ENCODE data around the gene BCAR1.
"Not testable (repeated sequence)": the region's sequence is repeated elsewhere in the genome, so short reads cannot be mapped to it uniquely, and the experiment has no call there.

The BCAR1 gene

GRCh38 chr16:75288181-75288580 lies 36.8 kb upstream of the BCAR1 start:
- Histone ChIP-seq H3K36me3 (ENCODE audit: control insufficient read depth in 5 of 5, insufficient read depth in 5 of 5, low read length in 5 of 5) (peaks cover 4 to 27% (median 22%) of the 10 kb centered on the region in 5 donors), H3K4me1 (ENCODE audit: control insufficient read depth in 5 of 5, insufficient read depth in 5 of 5, low read length in 5 of 5) (peaks cover 0 to 26% (median 0%) of the 10 kb centered on the region in 5 donors), H3K4me3 (ENCODE audit: low read depth in 1 of 5, low read length in 5 of 5) (no peak overlapping the region), H3K9ac (ENCODE audit: low read length in 5 of 5) (peak overlapping the region in 1 of 5 donors; percentile 2), H3K27me3 (ENCODE audit: control insufficient read depth in 5 of 5, insufficient read depth in 4 of 5, low read length in 5 of 5) (no peaks in the 10 kb centered on the region), H3K9me3 (ENCODE audit: control insufficient read depth in 5 of 5, low read length in 5 of 5) (no peaks in the 10 kb centered on the region), H3K27ac (ENCODE audit: low read depth, low read length) (peak overlapping the region; percentile 44)

GRCh38 chr16:75287708-75288107 lies 36.3 kb upstream of the BCAR1 start:
- Histone ChIP-seq H3K4me3 (ENCODE audit: low read depth in 1 of 5, low read length in 5 of 5) (no peak overlapping the region), H3K27me3 (ENCODE audit: control insufficient read depth in 5 of 5, insufficient read depth in 4 of 5, low read length in 5 of 5) (no peaks in the 10 kb centered on the region), H3K9me3 (ENCODE audit: control insufficient read depth in 5 of 5, low read length in 5 of 5) (no peaks in the 10 kb centered on the region), H3K4me1 (ENCODE audit: control insufficient read depth in 5 of 5, insufficient read depth in 5 of 5, low read length in 5 of 5) (peaks cover 0 to 26% (median 0%) of the 10 kb centered on the region in 5 donors), H3K36me3 (ENCODE audit: control insufficient read depth in 5 of 5, insufficient read depth in 5 of 5, low read length in 5 of 5) (peaks cover 4 to 23% (median 17%) of the 10 kb centered on the region in 5 donors), H3K9ac (ENCODE audit: low read length in 5 of 5) (no peak overlapping the region), H3K27ac (ENCODE audit: low read depth, low read length) (no peak overlapping the region)

DNA sequence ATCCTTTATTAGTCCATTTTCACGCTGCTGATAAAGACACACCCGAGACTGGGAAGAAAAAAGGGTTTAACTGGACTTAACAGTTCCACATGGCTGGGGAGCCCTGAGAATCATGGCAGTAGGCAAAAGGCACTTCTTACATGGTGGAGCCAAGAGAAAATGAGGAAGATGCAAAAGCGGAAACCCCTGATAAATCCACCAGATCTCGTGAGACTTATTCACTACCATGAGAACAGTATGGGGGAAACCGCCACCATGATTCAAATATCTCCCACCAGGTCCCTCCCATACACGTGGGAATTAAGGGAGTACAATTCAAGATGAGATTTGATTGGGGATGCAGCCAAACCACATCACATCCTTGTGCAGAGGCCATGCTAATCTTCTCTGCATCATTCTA lies 35.0 kb upstream of the BCAR1 start:
- Histone ChIP-seq H3K9me3 (ENCODE audit: control insufficient read depth in 5 of 5, low read length in 5 of 5) (no peaks in the 10 kb centered on the region), H3K27ac (ENCODE audit: low read depth, low read length) (no peak overlapping the region), H3K9ac (ENCODE audit: low read length in 5 of 5) (no peak overlapping the region), H3K4me3 (ENCODE audit: low read depth in 1 of 5, low read length in 5 of 5) (no peak overlapping the region), H3K4me1 (ENCODE audit: control insufficient read depth in 5 of 5, insufficient read depth in 5 of 5, low read length in 5 of 5) (peaks cover 0 to 26% (median 0%) of the 10 kb centered on the region in 5 donors), H3K27me3 (ENCODE audit: control insufficient read depth in 5 of 5, insufficient read depth in 4 of 5, low read length in 5 of 5) (no peaks in the 10 kb centered on the region), H3K36me3 (ENCODE audit: control insufficient read depth in 5 of 5, insufficient read depth in 5 of 5, low read length in 5 of 5) (peaks cover 3 to 11% (median 9%) of the 10 kb centered on the region in 5 donors)

GRCh38 chr16:75282466-75283281 lies 31.2 kb upstream of the BCAR1 start:
- H3K9ac ChIP-seq (ENCODE audit: low read length in 5 of 5): no peak overlapping the region
- H3K4me1 ChIP-seq (ENCODE audit: control insufficient read depth in 5 of 5, insufficient read depth in 5 of 5, low read length in 5 of 5): no peaks in the 10 kb centered on the region
- H3K4me3 ChIP-seq (ENCODE audit: low read depth in 1 of 5, low read length in 5 of 5): no peak overlapping the region
- no peaks in the 10 kb centered on the region for H3K36me3 ChIP-seq (ENCODE audit: control insufficient read depth in 5 of 5, insufficient read depth in 5 of 5, low read length in 5 of 5)
- H3K27me3 ChIP-seq (ENCODE audit: control insufficient read depth in 5 of 5, insufficient read depth in 4 of 5, low read length in 5 of 5): no peaks in the 10 kb centered on the region
- H3K9me3 ChIP-seq (ENCODE audit: control insufficient read depth in 5 of 5, low read length in 5 of 5): no peaks in the 10 kb centered on the region
- H3K27ac ChIP-seq (ENCODE audit: low read depth, low read length): no peak overlapping the region

DNA sequence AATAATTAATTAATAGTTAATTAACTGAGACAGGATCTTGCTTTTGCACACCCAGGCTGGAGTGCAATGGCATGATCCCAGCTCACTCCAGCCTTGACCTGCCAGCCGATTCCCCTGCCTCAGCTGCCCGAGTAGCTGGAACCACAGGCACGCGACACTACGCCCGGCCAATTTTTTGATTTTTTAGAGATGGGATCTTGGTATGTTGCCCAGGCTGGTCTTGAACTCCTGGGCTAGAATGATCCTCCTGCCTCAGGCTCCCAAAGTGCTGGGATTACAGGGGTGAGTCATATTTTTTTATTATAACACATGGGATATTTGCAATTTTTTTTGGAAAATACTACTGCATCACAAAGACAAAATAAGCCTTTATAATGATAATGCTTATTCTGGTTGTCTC lies 30.4 kb upstream of the BCAR1 start:
- no peaks in the 10 kb centered on the region for H3K9me3 ChIP-seq (ENCODE audit: control insufficient read depth in 5 of 5, low read length in 5 of 5)
- no peak overlapping the region for H3K4me3 ChIP-seq (ENCODE audit: low read depth in 1 of 5, low read length in 5 of 5)
- no peaks in the 10 kb centered on the region for H3K4me1 ChIP-seq (ENCODE audit: control insufficient read depth in 5 of 5, insufficient read depth in 5 of 5, low read length in 5 of 5)
- no peaks in the 10 kb centered on the region for H3K36me3 ChIP-seq (ENCODE audit: control insufficient read depth in 5 of 5, insufficient read depth in 5 of 5, low read length in 5 of 5)
- no peak overlapping the region for H3K9ac ChIP-seq (ENCODE audit: low read length in 5 of 5)
- H3K27me3 ChIP-seq (ENCODE audit: control insufficient read depth in 5 of 5, insufficient read depth in 4 of 5, low read length in 5 of 5): no peaks in the 10 kb centered on the region
- H3K27ac ChIP-seq (ENCODE audit: low read depth, low read length): no peak overlapping the region

DNA sequence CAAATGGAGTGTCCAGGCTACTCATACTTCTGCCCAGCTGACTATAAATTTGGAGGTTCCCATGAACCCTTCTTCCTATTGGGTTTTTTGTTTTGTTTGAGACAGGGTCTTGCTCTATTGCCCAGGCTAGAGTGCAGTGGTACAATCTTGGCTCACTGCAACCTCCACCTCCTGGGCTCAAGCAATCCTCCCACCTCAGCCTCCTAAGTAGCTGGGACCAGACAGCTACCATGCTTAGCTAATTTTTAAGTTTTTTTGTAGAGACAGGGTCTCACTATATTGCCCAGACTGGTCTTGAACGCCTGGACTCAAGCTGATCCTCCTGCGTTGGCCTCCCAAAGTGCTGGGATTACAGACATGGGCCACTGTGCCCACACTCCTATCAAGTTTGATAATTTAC lies 29.6 kb upstream of the BCAR1 start:
- H3K4me3 ChIP-seq (ENCODE audit: low read depth in 1 of 5, low read length in 5 of 5); H3K27ac ChIP-seq (ENCODE audit: low read depth, low read length); H3K9ac ChIP-seq (ENCODE audit: low read length in 5 of 5); H3K36me3 ChIP-seq (ENCODE audit: control insufficient read depth in 5 of 5, insufficient read depth in 5 of 5, low read length in 5 of 5); H3K4me1 ChIP-seq (ENCODE audit: control insufficient read depth in 5 of 5, insufficient read depth in 5 of 5, low read length in 5 of 5); H3K27me3 ChIP-seq (ENCODE audit: control insufficient read depth in 5 of 5, insufficient read depth in 4 of 5, low read length in 5 of 5); H3K9me3 ChIP-seq (ENCODE audit: control insufficient read depth in 5 of 5, low read length in 5 of 5): not testable (repeated sequence)

GRCh38 chr16:75280331-75280804 lies 28.9 kb upstream of the BCAR1 start:
- Histone ChIP-seq H3K27me3 (ENCODE audit: control insufficient read depth in 5 of 5, insufficient read depth in 4 of 5, low read length in 5 of 5) (no peaks in the 10 kb centered on the region), H3K4me1 (ENCODE audit: control insufficient read depth in 5 of 5, insufficient read depth in 5 of 5, low read length in 5 of 5) (no peaks in the 10 kb centered on the region), H3K9me3 (ENCODE audit: control insufficient read depth in 5 of 5, low read length in 5 of 5) (no peaks in the 10 kb centered on the region), H3K36me3 (ENCODE audit: control insufficient read depth in 5 of 5, insufficient read depth in 5 of 5, low read length in 5 of 5) (no peaks in the 10 kb centered on the region), H3K4me3 (ENCODE audit: low read depth in 1 of 5, low read length in 5 of 5) (no peak overlapping the region), H3K27ac (ENCODE audit: low read depth, low read length) (no peak overlapping the region), H3K9ac (ENCODE audit: low read length in 5 of 5) (no peak overlapping the region)

DNA sequence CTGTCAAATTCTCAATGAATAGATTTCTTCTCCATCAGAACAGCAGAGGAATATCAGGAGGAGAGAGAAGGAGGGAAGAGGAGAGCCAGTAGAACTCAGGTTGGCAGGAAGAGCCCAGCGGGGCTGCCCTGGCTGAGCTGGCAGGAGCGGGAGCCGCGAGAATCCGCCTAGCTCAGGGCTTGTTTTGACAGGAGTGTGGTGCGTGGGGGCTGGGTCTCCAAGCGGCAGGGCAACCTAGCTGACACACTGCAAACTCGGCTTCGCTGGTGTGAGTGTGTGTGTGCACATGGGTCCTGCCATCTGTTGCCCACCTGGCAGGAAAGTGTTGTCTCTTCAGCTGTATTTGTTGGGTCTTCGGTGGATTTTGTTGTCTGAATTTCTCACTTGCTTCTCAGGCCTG lies 27.9 kb upstream of the BCAR1 start:
- H3K27ac ChIP-seq (ENCODE audit: low read depth, low read length): no peak overlapping the region
- H3K9ac ChIP-seq (ENCODE audit: low read length in 5 of 5): no peak overlapping the region
- no peaks in the 10 kb centered on the region for H3K27me3 ChIP-seq (ENCODE audit: control insufficient read depth in 5 of 5, insufficient read depth in 4 of 5, low read length in 5 of 5)
- no peak overlapping the region for H3K4me3 ChIP-seq (ENCODE audit: low read depth in 1 of 5, low read length in 5 of 5)
- no peaks in the 10 kb centered on the region for H3K36me3 ChIP-seq (ENCODE audit: control insufficient read depth in 5 of 5, insufficient read depth in 5 of 5, low read length in 5 of 5)
- no peaks in the 10 kb centered on the region for H3K4me1 ChIP-seq (ENCODE audit: control insufficient read depth in 5 of 5, insufficient read depth in 5 of 5, low read length in 5 of 5)
- H3K9me3 ChIP-seq (ENCODE audit: control insufficient read depth in 5 of 5, low read length in 5 of 5): no peaks in the 10 kb centered on the region

DNA sequence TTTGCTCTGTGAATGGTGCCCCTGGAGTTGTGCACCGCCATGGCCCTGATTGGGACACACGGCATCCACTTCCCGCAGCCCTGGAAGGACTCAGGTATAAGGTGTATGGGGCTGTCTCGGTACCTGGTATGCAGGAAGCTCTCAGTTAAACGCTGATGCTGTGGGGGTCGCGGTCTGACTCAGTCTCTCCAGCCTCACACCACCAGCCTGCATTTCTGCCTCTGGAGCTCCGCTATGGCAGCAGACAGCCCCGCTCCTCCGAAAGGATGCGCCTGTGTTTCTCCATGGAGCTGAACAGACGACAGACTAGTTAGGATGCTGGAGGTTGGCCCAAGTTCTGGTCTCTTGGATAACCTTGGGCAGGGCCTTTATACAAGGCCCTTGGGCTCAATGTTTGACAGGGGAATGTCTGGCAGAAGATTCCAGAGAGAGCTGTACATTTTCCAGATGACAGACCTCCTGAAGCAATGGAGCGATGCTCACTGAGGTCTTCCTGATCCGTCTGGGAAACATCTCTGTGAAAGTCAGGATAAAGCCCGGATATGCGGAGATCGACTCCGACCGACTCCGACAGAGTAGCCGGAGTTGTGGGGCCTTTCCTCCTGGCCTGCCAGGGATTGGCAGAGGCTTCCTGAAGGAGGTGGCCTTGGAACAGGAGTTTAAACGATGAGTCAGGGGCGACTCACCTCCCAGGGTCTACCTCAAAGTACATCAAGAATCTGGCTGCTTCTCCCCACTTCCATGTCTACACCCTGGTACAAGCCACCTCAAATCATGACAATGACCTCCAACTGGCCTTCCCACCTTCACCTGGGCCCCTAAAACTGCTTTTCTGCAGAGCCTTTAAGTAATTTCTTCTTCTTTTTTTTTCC lies 21.9 kb upstream of the BCAR1 start:
- H3K9me3 ChIP-seq (ENCODE audit: control insufficient read depth in 5 of 5, low read length in 5 of 5): no peaks in the 10 kb centered on the region
- no peaks in the 10 kb centered on the region for H3K27me3 ChIP-seq (ENCODE audit: control insufficient read depth in 5 of 5, insufficient read depth in 4 of 5, low read length in 5 of 5)
- no peak overlapping the region for H3K9ac ChIP-seq (ENCODE audit: low read length in 5 of 5)
- H3K36me3 ChIP-seq (ENCODE audit: control insufficient read depth in 5 of 5, insufficient read depth in 5 of 5, low read length in 5 of 5): no peaks in the 10 kb centered on the region
- H3K27ac ChIP-seq (ENCODE audit: low read depth, low read length): no peak overlapping the region
- H3K4me1 ChIP-seq (ENCODE audit: control insufficient read depth in 5 of 5, insufficient read depth in 5 of 5, low read length in 5 of 5): peaks cover 0 to 8% (median 6%) of the 10 kb centered on the region in 5 donors
- H3K4me3 ChIP-seq (ENCODE audit: low read depth in 1 of 5, low read length in 5 of 5): no peak overlapping the region

- not testable (repeated sequence) for H3K9me3 ChIP-seq (ENCODE audit: control insufficient read depth in 5 of 5, low read length in 5 of 5); H3K9ac ChIP-seq (ENCODE audit: low read length in 5 of 5); H3K27ac ChIP-seq (ENCODE audit: low read depth, low read length); H3K4me1 ChIP-seq (ENCODE audit: control insufficient read depth in 5 of 5, insufficient read depth in 5 of 5, low read length in 5 of 5); H3K36me3 ChIP-seq (ENCODE audit: control insufficient read depth in 5 of 5, insufficient read depth in 5 of 5, low read length in 5 of 5); H3K4me3 ChIP-seq (ENCODE audit: low read depth in 1 of 5, low read length in 5 of 5); H3K27me3 ChIP-seq (ENCODE audit: control insufficient read depth in 5 of 5, insufficient read depth in 4 of 5, low read length in 5 of 5)
Observed at GRCh38 chr16:75272629-75273028, 21.2 kb upstream of the BCAR1 start.
